ENCODE data around the gene MAP4K2.

The MAP4K2 gene

GRCh38 chr11:64794526-64794925 is 8.5 kb downstream of the MAP4K2 start:
- H3K4me3 ChIP-seq (ENCODE audit: low read depth, low read length): no peak overlapping the region
- no peak for DNase-seq (ENCODE audit: low read depth)
- TF ChIP-seq, protein P1, sequence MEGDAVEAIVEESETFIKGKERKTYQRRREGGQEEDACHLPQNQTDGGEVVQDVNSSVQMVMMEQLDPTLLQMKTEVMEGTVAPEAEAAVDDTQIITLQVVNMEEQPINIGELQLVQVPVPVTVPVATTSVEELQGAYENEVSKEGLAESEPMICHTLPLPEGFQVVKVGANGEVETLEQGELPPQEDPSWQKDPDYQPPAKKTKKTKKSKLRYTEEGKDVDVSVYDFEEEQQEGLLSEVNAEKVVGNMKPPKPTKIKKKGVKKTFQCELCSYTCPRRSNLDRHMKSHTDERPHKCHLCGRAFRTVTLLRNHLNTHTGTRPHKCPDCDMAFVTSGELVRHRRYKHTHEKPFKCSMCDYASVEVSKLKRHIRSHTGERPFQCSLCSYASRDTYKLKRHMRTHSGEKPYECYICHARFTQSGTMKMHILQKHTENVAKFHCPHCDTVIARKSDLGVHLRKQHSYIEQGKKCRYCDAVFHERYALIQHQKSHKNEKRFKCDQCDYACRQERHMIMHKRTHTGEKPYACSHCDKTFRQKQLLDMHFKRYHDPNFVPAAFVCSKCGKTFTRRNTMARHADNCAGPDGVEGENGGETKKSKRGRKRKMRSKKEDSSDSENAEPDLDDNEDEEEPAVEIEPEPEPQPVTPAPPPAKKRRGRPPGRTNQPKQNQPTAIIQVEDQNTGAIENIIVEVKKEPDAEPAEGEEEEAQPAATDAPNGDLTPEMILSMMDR (IDR thresholded peaks at IDR 0.05; ENCODE audit: control insufficient read depth, extremely low read depth, insufficient read depth): no peak

- TF ChIP-seq, protein P1 (IDR thresholded peaks at IDR 0.05; ENCODE audit: control insufficient read depth, extremely low read depth, insufficient read depth): no peak
- H3K4me3 ChIP-seq (ENCODE audit: low read depth, low read length): no peak overlapping the region
- no peak for DNase-seq (ENCODE audit: low read depth)
Measured at GRCh38 chr11:64793271-64794160, 9.5 kb downstream of the MAP4K2 start.

DNA sequence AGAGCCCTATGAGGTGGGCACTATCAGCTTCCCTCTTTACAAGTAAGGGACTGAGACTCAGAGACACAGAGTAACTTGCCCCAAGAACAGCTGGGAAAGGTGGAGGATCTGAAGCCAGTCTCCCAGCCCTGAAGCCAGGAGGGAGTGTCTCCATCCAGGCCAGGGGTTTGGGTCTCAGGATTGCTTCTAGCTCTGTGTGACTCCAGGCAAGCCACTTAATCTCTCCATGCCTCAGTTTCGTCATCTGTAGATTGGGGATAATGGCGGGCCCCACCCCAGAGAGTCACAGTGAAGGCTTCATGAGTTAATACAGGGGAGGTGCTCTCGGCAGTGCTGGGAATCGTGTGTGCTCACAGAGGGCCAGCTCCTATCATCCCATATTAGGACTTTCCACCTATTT is 10.5 kb downstream of the MAP4K2 start:
- TF ChIP-seq, protein P1 (IDR thresholded peaks at IDR 0.05; ENCODE audit: control insufficient read depth, extremely low read depth, insufficient read depth): no peak
- DNase-seq (ENCODE audit: low read depth): no peak
- H3K4me3 ChIP-seq (ENCODE audit: low read depth, low read length): no peak overlapping the region

DNA sequence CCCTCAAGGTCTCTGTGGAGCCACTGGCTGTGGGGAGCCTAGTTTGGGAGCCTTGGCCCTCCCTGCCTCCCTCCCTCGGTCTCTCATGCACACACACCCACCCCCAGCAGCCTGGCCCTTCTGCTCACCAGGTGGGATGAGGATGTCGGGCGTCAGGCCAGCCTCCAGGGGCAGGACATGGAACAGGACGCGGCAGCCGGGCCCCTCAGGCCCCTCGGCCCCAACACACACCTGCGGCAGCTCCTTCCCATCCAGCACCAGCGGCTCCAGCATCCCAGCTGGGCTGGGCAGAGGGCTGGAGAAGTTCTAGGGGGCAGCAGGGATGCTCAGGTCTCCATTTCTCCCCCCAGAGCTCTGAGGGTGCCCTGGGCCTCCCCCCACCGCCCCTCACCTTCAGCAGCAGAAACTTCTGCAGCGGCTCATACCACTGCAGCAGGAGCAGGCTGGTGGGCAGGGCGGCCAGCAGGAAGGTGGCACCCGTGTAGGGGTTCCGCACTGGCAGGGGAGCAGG is 11.2 kb downstream of the MAP4K2 start:
- TF ChIP-seq, protein P1 (IDR thresholded peaks at IDR 0.05; ENCODE audit: control insufficient read depth, extremely low read depth, insufficient read depth): no peak
- H3K4me3 ChIP-seq (ENCODE audit: low read depth, low read length): no peak overlapping the region

DNA sequence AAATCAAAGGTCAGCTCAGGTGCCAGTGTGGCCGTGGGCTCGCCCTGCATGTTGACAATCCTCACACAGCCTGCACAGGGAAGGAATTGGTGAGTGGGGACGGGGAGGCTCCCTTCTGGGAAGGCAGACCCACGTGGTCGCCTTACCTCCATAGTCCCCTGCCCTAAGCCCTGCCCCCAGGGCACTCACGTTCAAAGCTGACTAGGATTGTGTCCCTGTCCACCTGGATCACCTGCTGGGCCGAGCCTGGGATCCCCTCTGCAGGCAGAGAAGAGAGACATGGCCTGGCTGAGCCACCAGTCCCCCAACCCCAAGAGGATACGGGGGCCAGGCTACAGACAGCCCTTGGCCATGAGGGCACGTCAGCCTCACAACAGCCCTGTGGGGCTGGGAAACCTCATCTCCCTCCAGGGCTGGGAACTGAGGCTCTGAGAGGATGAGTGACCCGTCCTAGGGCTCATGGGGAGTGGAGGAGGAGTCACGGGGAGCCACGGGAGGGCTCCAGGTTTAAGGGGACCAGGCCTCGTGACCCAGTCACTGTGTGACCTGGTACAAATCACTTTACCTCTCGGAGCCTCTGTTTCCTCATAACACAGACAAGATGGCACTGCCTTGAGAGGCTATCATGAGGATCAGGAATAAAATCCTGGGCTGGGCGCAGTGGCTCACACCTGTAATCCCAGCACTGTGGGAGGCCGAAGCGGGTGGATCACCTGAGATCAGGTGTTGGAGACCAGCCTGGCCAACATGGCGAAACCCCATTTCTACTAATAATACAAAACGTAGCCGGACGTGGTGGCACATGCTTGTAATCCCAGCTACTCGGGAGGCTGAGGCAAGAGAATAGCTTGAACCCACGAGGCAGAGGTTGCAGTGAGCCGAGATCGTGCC is 12.6 kb downstream of the MAP4K2 start:
- DNase-seq (ENCODE audit: low read depth): no peak
- no peak overlapping the region for H3K4me3 ChIP-seq (ENCODE audit: low read depth, low read length)
- TF ChIP-seq, protein P1 (IDR thresholded peaks at IDR 0.05; ENCODE audit: control insufficient read depth, extremely low read depth, insufficient read depth): no peak

More for the DNA sequence above, 11.2 kb downstream of the MAP4K2 start:
- DNase-seq (ENCODE audit: low read depth): no peak

GRCh38 chr11:64789331-64790204 is 13.4 kb downstream of the MAP4K2 start:
- TF ChIP-seq, protein P1 (IDR thresholded peaks at IDR 0.05; ENCODE audit: control insufficient read depth, extremely low read depth, insufficient read depth): no peak
- DNase-seq (ENCODE audit: low read depth): no peak
- no peak overlapping the region for H3K4me3 ChIP-seq (ENCODE audit: low read depth, low read length)

Data from LNCaP clone FGC (cell line).